ENCODE data around the gene FAM151A.

DNA sequence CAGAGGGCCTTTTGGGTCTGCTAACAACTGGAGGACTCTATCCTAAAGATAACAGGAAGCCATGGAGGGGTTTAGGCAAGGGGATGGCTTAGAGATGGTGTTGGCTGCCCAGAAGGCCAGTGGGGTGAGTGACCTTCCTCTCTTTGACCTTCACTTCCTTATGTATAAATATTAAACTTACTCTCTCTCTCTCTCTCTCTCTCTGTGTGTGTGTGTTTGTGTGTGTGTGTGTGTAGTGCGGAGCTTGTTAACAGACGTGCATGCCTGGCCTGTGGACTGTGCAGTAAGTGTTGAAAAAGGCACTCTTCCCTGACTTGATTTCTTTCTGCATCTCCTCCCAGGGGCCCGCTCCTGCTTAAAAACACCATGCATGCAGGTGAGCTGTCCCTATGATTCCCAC is 28.3 kb upstream of the FAM151A start:
- TF ChIP-seq, protein P1, sequence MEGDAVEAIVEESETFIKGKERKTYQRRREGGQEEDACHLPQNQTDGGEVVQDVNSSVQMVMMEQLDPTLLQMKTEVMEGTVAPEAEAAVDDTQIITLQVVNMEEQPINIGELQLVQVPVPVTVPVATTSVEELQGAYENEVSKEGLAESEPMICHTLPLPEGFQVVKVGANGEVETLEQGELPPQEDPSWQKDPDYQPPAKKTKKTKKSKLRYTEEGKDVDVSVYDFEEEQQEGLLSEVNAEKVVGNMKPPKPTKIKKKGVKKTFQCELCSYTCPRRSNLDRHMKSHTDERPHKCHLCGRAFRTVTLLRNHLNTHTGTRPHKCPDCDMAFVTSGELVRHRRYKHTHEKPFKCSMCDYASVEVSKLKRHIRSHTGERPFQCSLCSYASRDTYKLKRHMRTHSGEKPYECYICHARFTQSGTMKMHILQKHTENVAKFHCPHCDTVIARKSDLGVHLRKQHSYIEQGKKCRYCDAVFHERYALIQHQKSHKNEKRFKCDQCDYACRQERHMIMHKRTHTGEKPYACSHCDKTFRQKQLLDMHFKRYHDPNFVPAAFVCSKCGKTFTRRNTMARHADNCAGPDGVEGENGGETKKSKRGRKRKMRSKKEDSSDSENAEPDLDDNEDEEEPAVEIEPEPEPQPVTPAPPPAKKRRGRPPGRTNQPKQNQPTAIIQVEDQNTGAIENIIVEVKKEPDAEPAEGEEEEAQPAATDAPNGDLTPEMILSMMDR (IDR thresholded peaks at IDR 0.05) = no peak
- TF ChIP-seq POLR2A (IDR thresholded peaks at IDR 0.05) = no peak
